T47D (cell line): Measurements from ENCODE around the gene GPC6.
A peak's percentile ranks its signal among the peaks of the same experiment; 100 is the strongest.

Experiments
- DNase-seq, 2 experiments: peaks; one replicate each; pipeline versions ENCODE4 v3.0.0 to v3.0.0-alpha.2; 2011 to 2012; ENCODE audit warnings: low read depth in 1 of 2, low spot score in 1 of 2
- JUND ChIP-seq: IDR thresholded peaks from 2 replicates; pipeline ENCODE4 v1.6.1; 2012; ENCODE audit warnings: low read depth
- in situ Hi-C: cut with HindIII; loops from 2 replicates; pipeline ENCODE4 v1.10.0; 2016; ENCODE audit warnings: low sequenced_read_pairs, low pct_unique_long_range_greater_than_20kb

The GPC6 gene

GRCh38 chr13:93767917-93768409 lies 541.4 kb downstream of the GPC6 start:
- no peak for TF ChIP-seq JUND
- in situ Hi-C loops: no loop called here
- no peak for DNase-seq

- DNase-seq: no peak
- in situ Hi-C loops: no loop called here
- TF ChIP-seq JUND: no peak
Measured at GRCh38 chr13:93769101-93769500, 542.5 kb downstream of the GPC6 start.

DNA sequence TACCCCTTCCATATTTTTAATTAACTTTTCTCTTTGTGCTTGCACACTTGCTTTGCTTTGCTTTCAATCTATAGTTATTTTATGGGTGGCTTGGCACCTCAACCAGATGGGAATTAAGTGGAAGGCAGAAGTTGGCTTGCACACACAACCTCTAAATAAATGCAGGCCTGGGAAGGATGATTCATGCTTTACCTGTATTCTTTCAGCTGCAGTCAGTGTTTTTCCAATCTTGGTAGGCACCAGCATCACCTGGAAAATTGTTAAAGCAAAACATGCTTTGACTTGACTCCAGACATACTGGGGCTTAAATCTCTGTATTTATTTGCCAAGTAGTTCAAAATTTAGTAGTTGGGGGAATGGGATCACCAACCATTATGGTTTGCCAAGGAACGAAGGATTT lies 543.0 kb downstream of the GPC6 start:
- in situ Hi-C loops: no loop called here
- no peak for DNase-seq
- no peak for TF ChIP-seq JUND

DNA sequence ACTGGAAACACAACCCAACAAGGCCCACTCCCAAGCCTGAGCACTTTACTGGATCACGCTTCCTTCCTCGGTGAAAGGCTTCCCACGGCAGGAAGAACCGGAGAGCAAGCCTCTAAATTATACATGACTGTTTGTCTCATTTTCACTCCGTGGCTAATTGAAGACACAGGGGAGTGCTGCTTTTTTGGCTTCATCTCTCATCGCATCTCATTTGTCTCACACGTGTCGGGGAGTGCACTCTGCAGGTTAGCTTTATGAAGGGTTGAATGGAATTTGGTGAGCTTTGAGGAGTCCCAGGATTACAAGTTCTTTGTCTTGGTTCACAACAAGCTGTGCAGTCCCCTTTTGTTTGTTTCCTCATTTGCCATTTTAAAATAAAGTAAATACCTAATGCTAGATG lies 544.6 kb downstream of the GPC6 start:
- no peak for DNase-seq
- in situ Hi-C loops: no loop called here
- TF ChIP-seq JUND: no peak

GRCh38 chr13:93771782-93772181 lies 545.2 kb downstream of the GPC6 start:
- no peak for DNase-seq
- in situ Hi-C loops: no loop called here
- no peak for TF ChIP-seq JUND

- DNase-seq: no peak
- in situ Hi-C loops: no loop called here
- no peak for TF ChIP-seq JUND
Measured at GRCh38 chr13:93774506-93774905, 547.9 kb downstream of the GPC6 start.

GRCh38 chr13:93775027-93775426 lies 548.4 kb downstream of the GPC6 start:
- in situ Hi-C loops: no loop called here
- TF ChIP-seq JUND: no peak

GRCh38 chr13:93775507-93776108 lies 549.0 kb downstream of the GPC6 start:
- no peak for TF ChIP-seq JUND
- DNase-seq: no peak
- in situ Hi-C loops: no loop called here

More at GRCh38 chr13:93775027-93775426, 548.4 kb downstream of the GPC6 start:
- no peak for DNase-seq

GRCh38 chr13:93776936-93777335 lies 550.3 kb downstream of the GPC6 start:
- in situ Hi-C loops: no loop called here
- peak in 1 of 2 experiments; percentile 1 for DNase-seq
- TF ChIP-seq JUND: no peak

DNA sequence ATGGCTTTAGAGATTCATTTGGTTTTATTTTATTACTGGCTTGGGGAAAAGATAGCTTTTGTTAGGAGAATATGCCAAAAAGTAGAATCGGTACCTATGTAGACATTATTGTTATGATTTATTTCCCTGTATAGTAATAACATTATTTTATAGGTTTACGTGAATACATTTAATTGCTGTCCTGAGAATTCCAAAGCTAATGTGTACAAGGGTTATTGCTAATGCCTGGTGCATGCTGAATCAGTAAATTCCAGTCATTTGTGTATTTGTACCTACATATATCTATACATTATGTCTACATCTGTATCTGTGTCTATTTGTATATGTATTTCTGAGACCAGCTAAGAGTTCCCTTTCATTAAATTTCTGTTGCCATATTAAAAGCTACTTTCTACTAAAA lies 550.9 kb downstream of the GPC6 start:
- DNase-seq: no peak
- TF ChIP-seq JUND: no peak
- in situ Hi-C loops: no loop called here

DNA sequence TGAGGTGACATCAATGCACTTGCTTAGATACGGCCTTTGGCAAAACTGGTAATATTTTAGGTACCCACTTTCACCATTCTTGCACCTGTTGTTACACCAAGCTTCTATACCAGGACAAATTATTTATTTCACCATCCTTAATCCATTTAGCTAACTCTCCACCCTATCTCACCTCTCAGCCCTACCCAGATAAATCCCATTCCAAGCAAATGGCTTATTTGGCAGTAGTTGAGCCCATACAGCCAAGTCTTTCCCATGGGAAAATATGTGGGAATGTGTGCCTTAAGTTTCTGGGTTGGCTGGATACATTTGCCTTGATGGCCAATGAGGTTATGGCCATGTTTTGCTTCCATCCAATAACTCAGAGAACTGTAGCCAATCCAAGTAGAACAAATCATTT lies 551.9 kb downstream of the GPC6 start:
- no peak for TF ChIP-seq JUND
- no peak for DNase-seq
- in situ Hi-C loops: no loop called here

GRCh38 chr13:93784191-93784590 lies 557.6 kb downstream of the GPC6 start:
- TF ChIP-seq JUND: no peak
- DNase-seq: no peak
- in situ Hi-C loops: no loop called here

DNA sequence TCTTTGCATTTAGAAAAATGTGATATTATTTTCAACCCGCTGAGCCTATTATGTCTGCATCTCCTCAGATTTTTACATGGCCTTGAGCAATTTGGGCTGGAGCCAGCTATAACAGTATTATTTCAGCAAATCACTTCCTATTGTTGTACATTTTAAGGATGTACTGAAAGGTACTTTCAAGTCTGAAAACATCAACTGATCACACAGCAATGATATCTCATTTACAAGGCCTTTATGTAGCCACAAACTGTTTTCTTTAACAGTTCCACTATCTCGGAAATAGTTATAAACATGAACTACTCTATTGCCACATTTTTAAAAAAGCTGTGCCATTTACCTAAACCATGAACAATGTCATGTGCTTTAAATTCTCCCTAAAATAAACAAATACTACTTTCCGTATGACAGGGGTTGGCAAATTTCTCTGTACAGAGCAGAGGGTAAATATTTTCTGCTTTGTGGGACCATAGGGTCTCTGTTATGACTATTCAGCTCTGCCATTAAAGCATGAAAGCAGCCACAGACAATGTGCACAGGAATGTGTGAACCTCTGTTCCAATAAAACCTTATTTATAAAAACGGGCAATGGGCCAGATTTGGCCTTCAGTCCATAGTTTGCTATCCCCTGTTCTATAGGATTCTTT lies 560.4 kb downstream of the GPC6 start:
- no peak for DNase-seq
- in situ Hi-C loops: no loop called here
- TF ChIP-seq JUND: no peak

DNA sequence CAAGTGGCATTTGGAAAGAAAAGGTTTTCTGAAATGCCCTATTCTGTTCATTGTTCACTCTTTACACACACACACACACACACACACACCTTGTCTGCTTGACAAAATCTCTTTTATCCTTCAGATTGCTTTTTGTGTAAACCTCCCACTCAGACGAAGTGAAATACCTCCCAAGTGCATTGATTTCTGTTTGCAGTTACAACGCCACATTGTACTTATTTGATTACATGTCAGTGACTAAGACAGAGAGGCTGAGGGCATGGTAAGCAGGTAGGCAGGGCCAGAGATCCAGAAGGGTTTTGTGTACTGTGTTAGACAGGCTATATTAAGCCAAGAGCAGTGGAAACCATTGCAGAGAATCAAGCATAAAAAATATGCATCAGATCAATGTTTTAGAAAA lies 561.8 kb downstream of the GPC6 start:
- in situ Hi-C loops: no loop called here
- no peak for TF ChIP-seq JUND
- DNase-seq: no peak
